Measurements from ENCODE around the gene FALEC.

The FALEC gene

GRCh38 chr1:150474869-150475268 is 40.7 kb upstream of the FALEC start:
- TF ChIP-seq CTCF (IDR thresholded peaks at IDR 0.05; ENCODE audit: low read depth, low read length), result no peak
- peaks cover 36% of the 10 kb centered on the region for H3K36me3 ChIP-seq

GRCh38 chr1:150476754-150477153 is 38.8 kb upstream of the FALEC start:
- H3K4me3 ChIP-seq (ENCODE audit: low read depth, low read length), result no peak overlapping the region
- H3K36me3 ChIP-seq, result peaks cover 20% of the 10 kb centered on the region
- DNase-seq, result no peak
- H3K27ac ChIP-seq, result no peak overlapping the region
- no peaks in the 10 kb centered on the region for H3K27me3 ChIP-seq (ENCODE audit: insufficient read depth, low read depth, severe bottlenecking)
- TF ChIP-seq CTCF (IDR thresholded peaks at IDR 0.05; ENCODE audit: low read depth, low read length), result no peak
- H3K9me3 ChIP-seq (ENCODE audit: severe bottlenecking), result no peaks in the 10 kb centered on the region

More at GRCh38 chr1:150474869-150475268, 40.7 kb upstream of the FALEC start:
- Histone ChIP-seq H3K4me3 (ENCODE audit: low read depth, low read length) (no peak overlapping the region), H3K27ac (no peak overlapping the region), H3K27me3 (ENCODE audit: insufficient read depth, low read depth, severe bottlenecking) (no peaks in the 10 kb centered on the region), H3K9me3 (ENCODE audit: severe bottlenecking) (no peaks in the 10 kb centered on the region)
- DNase-seq, result no peak

GRCh38 chr1:150477320-150477719 is 38.2 kb upstream of the FALEC start:
- Histone ChIP-seq H3K36me3 (peaks cover 14% of the 10 kb centered on the region), H3K9me3 (ENCODE audit: severe bottlenecking) (no peaks in the 10 kb centered on the region), H3K4me3 (ENCODE audit: low read depth, low read length) (no peak overlapping the region), H3K27me3 (ENCODE audit: insufficient read depth, low read depth, severe bottlenecking) (no peaks in the 10 kb centered on the region), H3K27ac (no peak overlapping the region)
- no peak for DNase-seq
- no peak for TF ChIP-seq CTCF (IDR thresholded peaks at IDR 0.05; ENCODE audit: low read depth, low read length)

GRCh38 chr1:150477733-150478132 is 37.8 kb upstream of the FALEC start:
- no peak for DNase-seq
- no peak for TF ChIP-seq CTCF (IDR thresholded peaks at IDR 0.05; ENCODE audit: low read depth, low read length)
- Histone ChIP-seq H3K36me3 (peaks cover 10% of the 10 kb centered on the region), H3K27ac (no peak overlapping the region), H3K9me3 (ENCODE audit: severe bottlenecking) (no peaks in the 10 kb centered on the region), H3K27me3 (ENCODE audit: insufficient read depth, low read depth, severe bottlenecking) (no peaks in the 10 kb centered on the region), H3K4me3 (ENCODE audit: low read depth, low read length) (no peak overlapping the region)

- no peak for TF ChIP-seq CTCF (IDR thresholded peaks at IDR 0.05; ENCODE audit: low read depth, low read length)
- Histone ChIP-seq H3K36me3 (no peaks in the 10 kb centered on the region), H3K9me3 (ENCODE audit: severe bottlenecking) (no peaks in the 10 kb centered on the region), H3K27ac (no peak overlapping the region), H3K27me3 (ENCODE audit: insufficient read depth, low read depth, severe bottlenecking) (no peaks in the 10 kb centered on the region), H3K4me3 (ENCODE audit: low read depth, low read length) (no peak overlapping the region)
- DNase-seq, result no peak
Observed at GRCh38 chr1:150479370-150479769, 36.2 kb upstream of the FALEC start.

- H3K4me3 ChIP-seq (ENCODE audit: low read depth, low read length), result no peak overlapping the region
- no peaks in the 10 kb centered on the region for H3K36me3 ChIP-seq
- no peaks in the 10 kb centered on the region for H3K9me3 ChIP-seq (ENCODE audit: severe bottlenecking)
- H3K27ac ChIP-seq, result no peak overlapping the region
- no peak for TF ChIP-seq CTCF (IDR thresholded peaks at IDR 0.05; ENCODE audit: low read depth, low read length)
- DNase-seq, result no peak
- no peaks in the 10 kb centered on the region for H3K27me3 ChIP-seq (ENCODE audit: insufficient read depth, low read depth, severe bottlenecking)
Observed at GRCh38 chr1:150479927-150480352, 35.6 kb upstream of the FALEC start.
